Urinary bladder (tissue), 4 donors: ENCODE measurements around the gene ADGRE1. TPM values are rescaled to one million over a fixed set of nuclear protein-coding genes. Genes with fewer than 3 reads are reported as not detected.

Experiments used
- DNase-seq: peaks from one replicate; pipeline ENCODE4 v3.0.0-alpha.2; 2015; ENCODE audit errors: extremely low spot score
- H3K27ac ChIP-seq: one replicate; pipeline ENCODE4 v1.5.1; 2013; ENCODE audit warnings: low read depth, mild to moderate bottlenecking, moderate library complexity
- H3K36me3 ChIP-seq: one replicate; pipeline ENCODE4 v1.6.1; 2013; ENCODE audit warnings: mild to moderate bottlenecking, moderate library complexity; ENCODE audit not compliant: insufficient read depth
- H3K4me1 ChIP-seq: one replicate; pipeline ENCODE4 v1.6.1; 2013; ENCODE audit warnings: mild to moderate bottlenecking, moderate library complexity; ENCODE audit not compliant: insufficient read depth
- H3K4me3 ChIP-seq: one replicate; pipeline ENCODE4 v1.5.1; 2013; ENCODE audit warnings: low read depth, low read length
- WGBS: extraction: QIAGEN DNeasy Blood & Tissue Kit; methylation state at CpG from one replicate; pipeline ENCODE4 v1.1.7; 2013; 5-methylcytosine and 5-hydroxymethylcytosine counted together
- polyA plus RNA-seq: library from polyadenylated mRNA; stranded (reverse); fragments of 200-250 nt; gene quantifications from one replicate; pipeline ENCODE4 v1.2.3, GENCODE V29; 2013
- total RNA-seq: library from RNA; depleted of rRNA; stranded (reverse); fragments of >200 nt; gene quantifications from one replicate; pipeline ENCODE4 v1.2.3, GENCODE V29; 2014
- donor health status: healthy with polysubstance abuse.
- donor health status: healthy.

The ADGRE1 gene
- total and polyA plus RNA-seq, 2 donors, result 0.10 to 0.53 TPM

DNA sequence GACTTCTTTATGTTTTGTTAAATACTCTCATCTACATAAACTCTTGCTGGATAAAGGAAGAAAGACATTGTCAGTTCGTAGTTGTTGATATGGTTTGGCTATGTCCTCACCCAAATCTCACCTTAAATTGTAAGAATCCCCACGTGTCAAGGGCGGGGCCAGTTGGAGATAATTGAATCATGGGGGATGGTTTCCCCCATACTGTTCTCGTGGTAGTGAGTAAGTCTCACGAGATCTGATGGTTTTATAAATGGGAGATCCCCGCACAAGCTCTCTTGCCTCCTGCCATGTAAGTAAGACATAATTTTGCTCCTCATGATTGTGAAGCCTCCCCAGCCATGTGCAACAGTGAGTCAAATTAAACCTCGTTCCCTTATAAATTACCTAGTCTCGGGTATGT, 3.6 kb downstream of the ADGRE1 start:
- WGBS, result 65% methylated on average over 8 of the region's 8 CpGs
- DNase-seq, result no peak
- Histone ChIP-seq H3K4me1 (no peaks in the 10 kb centered on the region), H3K36me3 (no peaks in the 10 kb centered on the region), H3K27ac (no peak overlapping the region), H3K4me3 (no peak overlapping the region)

DNA sequence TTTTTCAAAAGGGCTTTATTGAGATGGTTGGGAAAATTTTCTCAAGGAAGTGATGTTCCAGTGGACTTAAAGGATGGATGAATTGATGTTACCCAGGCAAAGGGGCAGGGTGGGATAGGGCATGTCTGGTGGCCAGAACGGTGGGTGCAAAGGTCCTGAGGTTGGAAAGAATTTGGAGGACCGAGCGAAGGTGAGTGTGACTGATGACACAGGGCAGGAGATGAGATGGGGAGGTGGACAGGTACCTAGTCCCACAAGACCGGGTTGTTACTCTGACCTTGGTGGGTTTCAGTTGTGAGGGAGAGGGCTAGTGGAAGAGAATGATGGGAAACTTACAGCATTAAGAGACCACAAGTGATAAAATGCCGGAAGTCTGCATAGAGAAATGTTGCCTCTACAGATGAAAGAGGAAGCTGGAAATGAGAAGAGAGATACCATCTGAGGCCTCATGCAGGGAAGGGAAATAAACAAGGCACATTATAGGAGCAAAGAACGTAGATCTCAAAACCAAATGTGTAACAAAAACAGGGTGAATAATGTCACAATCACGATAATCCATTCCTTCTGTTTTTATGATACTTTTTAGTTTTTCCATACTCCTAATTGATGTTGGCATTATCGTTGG, 4.5 kb downstream of the ADGRE1 start:
- Histone ChIP-seq H3K36me3 (no peaks in the 10 kb centered on the region), H3K4me3 (no peak overlapping the region), H3K27ac (no peak overlapping the region), H3K4me1 (no peaks in the 10 kb centered on the region)
- DNase-seq, result no peak
- WGBS, result 73% methylated on average over 8 of the region's 8 CpGs

DNA sequence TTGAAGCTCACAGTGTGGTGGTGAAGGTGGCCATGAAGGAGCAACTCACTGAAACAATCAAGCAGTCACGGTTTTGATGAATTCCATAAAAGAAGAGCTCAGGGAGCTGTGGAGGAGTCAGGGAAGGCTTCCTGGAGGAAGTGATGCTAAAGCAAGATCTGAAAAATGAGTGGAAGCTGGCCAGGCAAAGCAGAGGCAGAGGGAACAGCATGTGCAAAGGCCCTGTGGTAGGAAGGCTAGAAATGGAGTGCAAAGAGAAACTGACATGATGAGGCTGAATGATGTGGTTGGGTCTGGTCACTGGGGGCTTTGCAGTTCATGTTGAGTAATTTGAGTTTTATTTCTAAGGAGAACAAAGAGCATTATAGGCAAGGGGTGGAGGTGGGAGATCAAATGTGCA, 6.9 kb downstream of the ADGRE1 start:
- no peak overlapping the region for H3K27ac ChIP-seq
- no peaks in the 10 kb centered on the region for H3K36me3 ChIP-seq
- WGBS, result 81% methylated on average over 1 of the region's 1 CpG
- H3K4me1 ChIP-seq, result no peaks in the 10 kb centered on the region
- no peak for DNase-seq
- H3K4me3 ChIP-seq, result no peak overlapping the region

DNA sequence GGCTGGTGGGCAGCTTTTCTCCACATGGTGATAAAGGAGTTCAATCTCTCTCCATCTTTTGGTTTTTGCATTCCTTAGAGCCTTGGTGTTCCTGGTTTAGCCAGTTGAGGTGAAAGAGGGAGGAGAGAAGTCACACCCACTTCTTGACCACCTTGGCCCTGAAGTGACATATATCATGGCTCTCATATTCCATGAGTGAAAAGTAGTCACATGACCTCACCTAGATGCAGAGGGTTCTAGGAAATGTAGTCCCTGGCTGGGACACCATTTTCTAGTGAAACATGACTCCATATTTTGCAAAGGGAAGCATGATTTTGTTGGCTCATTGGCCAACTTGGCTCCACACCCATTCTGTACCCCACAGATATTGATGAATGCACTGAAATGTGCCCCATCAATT, 16.1 kb downstream of the ADGRE1 start:
- no peak overlapping the region for H3K27ac ChIP-seq
- H3K4me3 ChIP-seq, result no peak overlapping the region
- no peaks in the 10 kb centered on the region for H3K4me1 ChIP-seq
- no peak for DNase-seq
- no peaks in the 10 kb centered on the region for H3K36me3 ChIP-seq

DNA sequence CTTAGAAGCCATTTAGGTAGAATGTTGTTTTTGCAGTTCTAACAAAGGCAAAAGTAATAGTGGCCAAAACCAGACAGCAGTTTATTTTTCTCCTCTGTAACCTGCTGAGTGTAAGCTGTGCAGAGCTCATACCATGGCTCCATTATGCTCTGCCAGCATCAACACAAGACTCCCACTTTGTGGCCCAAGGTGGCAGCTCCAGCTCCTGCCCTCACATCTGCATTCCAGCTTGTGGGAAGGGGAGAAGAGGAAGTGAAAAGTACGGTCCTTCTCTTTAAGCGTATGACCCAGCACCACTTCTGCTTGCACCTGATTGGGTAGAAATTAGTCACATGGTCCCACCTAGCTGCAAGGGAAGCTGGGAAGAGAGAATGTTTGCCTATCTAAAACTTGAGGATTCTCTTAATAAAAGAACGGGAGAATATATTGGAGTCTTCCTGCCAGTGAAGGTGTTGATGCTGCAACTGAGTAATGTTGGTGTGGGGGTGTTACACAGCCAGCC, 19.2 kb downstream of the ADGRE1 start:
- Histone ChIP-seq H3K4me1 (no peaks in the 10 kb centered on the region), H3K27ac (no peak overlapping the region), H3K36me3 (no peaks in the 10 kb centered on the region), H3K4me3 (no peak overlapping the region)
- 17% methylated on average over 3 of the region's 3 CpGs for WGBS
- no peak for DNase-seq

DNA sequence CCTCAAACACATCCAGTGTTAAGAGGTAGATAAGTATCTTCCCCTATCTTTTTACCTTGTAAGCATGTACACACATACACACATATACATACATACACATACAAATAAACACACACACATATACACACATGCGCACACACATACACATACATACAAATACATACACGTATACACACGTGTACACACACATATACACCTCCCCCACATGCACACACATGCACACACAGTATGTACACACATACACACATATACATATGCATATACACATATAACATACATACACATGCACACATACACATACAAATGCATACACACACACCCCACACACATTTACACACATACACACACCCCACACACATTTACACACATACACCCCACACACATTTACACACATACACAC, 24.1 kb downstream of the ADGRE1 start:
- H3K27ac ChIP-seq, result no peak overlapping the region
- H3K4me1 ChIP-seq, result no peaks in the 10 kb centered on the region
- H3K4me3 ChIP-seq, result no peak overlapping the region
- H3K36me3 ChIP-seq, result no peaks in the 10 kb centered on the region
- WGBS, result 41% methylated on average over 3 of the region's 3 CpGs
- DNase-seq, result no peak

DNA sequence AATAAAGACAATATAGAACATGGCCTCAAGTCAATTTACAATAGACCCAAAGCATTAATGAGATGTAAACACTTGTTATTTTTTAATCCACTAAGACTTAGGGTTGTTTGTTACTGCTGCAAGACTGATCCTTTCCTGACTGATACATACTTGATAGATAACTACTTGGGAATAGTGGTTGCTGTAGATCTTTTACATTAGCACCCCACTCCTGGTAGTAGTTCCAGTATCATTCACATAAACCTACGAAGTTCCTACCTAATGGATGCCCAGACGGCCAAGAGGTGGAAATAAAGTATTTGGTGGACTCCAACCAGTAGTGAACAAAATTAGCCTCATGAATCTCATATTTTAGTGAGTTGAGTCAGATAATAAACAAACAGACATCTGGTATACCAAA, 26.9 kb downstream of the ADGRE1 start:
- Histone ChIP-seq H3K4me3 (no peak overlapping the region), H3K36me3 (no peaks in the 10 kb centered on the region), H3K4me1 (no peaks in the 10 kb centered on the region), H3K27ac (no peak overlapping the region)
- WGBS, result 40% methylated on average over 2 of the region's 2 CpGs
- DNase-seq, result no peak

DNA sequence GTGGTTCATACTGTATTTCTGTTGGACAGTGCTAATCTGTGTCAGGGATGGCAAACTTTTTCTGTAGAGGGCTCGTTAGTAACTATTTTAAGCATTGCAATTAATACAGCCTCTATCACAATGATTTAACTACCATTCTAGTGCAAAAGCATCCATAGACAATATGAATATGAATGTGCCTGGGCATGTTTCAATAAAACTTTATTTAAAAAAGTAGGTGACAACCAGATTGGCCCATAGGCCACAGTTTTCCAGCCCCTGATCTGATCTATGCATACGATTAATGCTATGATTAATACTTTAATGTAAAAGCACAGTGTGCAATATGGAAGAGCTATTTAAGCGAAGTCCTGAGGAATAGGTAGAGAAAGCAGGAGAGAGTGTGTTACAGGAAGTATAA, 29.6 kb downstream of the ADGRE1 start:
- H3K27ac ChIP-seq, result no peak overlapping the region
- DNase-seq, result no peak
- WGBS, result 71% methylated on average over 3 of the region's 3 CpGs
- no peak overlapping the region for H3K4me3 ChIP-seq
- no peaks in the 10 kb centered on the region for H3K4me1 ChIP-seq
- H3K36me3 ChIP-seq, result no peaks in the 10 kb centered on the region

DNA sequence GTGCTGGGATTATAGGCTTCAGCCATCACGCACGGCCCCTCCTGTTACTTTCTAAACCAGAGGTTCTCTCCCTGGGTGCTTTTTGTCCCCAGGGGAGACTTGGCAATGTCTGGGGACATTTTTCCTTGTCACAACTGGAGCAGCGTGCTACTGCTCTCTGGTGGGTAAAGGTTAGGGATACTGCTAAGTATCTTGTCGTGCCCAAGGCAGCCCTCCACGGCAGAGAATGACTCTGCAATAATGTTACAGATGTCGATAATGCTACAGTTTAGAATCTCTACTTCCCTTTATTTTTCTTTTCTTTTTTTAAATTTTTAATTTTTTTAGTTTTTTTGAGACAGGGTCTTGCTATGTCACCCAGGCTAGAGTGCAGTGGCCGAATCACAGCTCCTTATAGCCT, 38.0 kb downstream of the ADGRE1 start:
- H3K27ac ChIP-seq, result no peak overlapping the region
- H3K36me3 ChIP-seq, result no peaks in the 10 kb centered on the region
- 82% methylated on average over 7 of the region's 7 CpGs for WGBS
- DNase-seq, result no peak
- no peak overlapping the region for H3K4me3 ChIP-seq
- H3K4me1 ChIP-seq, result no peaks in the 10 kb centered on the region

DNA sequence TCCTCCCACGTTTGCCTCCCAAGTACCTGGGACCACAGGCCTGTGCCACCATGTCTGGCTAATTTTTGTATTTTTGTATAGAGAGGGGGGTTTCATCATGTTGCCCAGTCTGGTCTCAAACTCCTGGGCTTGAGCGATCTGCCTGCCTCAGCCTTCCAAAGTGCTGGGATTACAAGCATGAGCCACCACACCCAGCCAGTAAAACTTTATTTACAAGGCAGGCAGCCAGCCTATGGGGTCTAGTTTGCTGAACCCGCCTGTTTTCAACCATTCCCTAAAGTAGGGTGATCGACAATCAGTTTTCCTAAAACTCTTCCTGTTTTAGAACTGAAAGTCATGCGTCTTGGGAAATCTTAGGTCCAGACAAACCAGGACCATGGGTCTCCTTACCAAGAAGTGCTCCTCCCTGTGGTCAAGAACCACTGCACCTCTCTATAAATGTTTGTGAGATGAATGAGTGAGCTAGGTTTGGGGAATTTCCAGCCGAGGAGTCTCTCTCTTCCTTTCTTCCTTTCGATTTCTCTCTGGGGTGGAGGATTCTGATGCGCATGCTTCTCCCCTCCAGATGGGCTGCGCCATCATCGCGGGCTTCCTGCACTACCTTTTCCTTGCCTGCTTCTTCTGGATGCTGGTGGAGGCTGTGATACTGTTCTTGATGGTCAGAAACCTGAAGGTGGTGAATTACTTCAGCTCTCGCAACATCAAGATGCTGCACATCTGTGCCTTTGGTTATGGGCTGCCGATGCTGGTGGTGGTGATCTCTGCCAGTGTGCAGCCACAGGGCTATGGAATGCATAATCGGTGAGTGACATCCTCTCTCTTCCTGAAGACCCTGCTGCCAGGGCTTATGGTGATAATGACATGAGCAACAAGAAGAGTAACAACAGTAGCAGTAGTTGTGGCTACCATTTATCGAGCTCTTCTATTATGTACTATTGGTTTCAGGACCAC, 38.7 kb downstream of the ADGRE1 start:
- H3K36me3 ChIP-seq, result no peaks in the 10 kb centered on the region
- 69% methylated on average over 15 of the region's 15 CpGs for WGBS
- no peak overlapping the region for H3K4me3 ChIP-seq
- no peaks in the 10 kb centered on the region for H3K4me1 ChIP-seq
- no peak for DNase-seq
- H3K27ac ChIP-seq, result no peak overlapping the region

DNA sequence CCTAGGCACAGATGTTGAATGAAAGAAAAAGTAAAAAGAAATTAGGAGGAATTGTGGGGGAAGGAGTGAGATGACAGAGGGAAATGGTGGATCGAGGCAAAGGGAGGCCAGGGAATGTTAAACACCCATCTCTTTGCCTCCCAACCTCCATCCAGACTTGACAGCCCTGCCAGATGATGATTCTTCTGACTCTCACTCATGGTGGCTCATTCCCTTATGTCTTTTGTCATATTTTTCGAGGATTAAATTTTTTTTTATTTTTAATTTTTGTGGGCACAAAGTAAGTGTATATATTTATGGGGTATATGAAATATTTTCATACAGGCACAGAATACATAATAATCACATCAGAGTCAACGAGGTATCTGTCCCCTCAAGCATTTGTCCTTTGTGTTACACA, 42.8 kb downstream of the ADGRE1 start:
- no peaks in the 10 kb centered on the region for H3K36me3 ChIP-seq
- 63% methylated on average over 3 of the region's 3 CpGs for WGBS
- H3K4me1 ChIP-seq, result no peaks in the 10 kb centered on the region
- no peak for DNase-seq
- no peak overlapping the region for H3K4me3 ChIP-seq
- no peak overlapping the region for H3K27ac ChIP-seq

DNA sequence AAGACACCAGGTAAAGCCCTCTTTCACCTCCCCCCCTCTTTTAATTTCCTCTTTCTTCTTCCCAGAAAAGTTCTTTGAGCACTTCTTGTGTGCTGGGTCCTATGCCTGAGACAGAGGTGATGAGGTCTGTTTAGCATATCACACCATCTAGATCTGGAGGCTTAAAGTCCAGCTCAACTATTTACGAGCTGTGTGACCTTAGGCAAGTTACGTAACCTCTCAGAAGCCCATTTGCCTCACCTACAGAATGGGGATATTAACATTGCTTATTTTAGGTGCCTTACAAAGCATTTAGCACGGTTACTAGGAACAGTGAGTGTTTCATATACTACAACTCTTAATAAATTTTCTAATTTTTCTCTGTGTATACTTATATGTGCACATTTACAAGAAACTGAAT, 47.7 kb downstream of the ADGRE1 start:
- Histone ChIP-seq H3K4me3 (no peak overlapping the region), H3K27ac (no peak overlapping the region), H3K4me1 (no peaks in the 10 kb centered on the region), H3K36me3 (no peaks in the 10 kb centered on the region)
- DNase-seq, result no peak
- 56% methylated on average over 3 of the region's 3 CpGs for WGBS

DNA sequence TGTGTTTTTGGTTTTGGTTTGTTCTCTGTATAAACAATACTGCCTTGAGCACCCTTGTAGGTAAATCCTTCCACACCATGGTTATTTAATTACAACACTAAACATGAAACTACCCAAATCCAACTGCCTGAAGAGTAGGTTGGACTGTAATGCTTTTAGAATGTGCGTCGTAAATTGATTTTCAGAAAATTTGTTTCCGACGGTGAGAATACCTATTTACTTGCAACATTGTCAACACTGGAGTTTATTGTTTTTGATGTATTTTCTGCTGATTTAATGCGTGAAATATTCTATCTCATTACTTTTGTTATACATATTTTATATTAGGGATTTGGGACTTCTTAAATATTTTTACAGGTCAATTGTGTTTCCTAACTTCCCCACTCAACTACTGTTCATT, 48.2 kb downstream of the ADGRE1 start:
- 70% methylated on average over 5 of the region's 5 CpGs for WGBS
- Histone ChIP-seq H3K36me3 (no peaks in the 10 kb centered on the region), H3K4me1 (no peaks in the 10 kb centered on the region), H3K4me3 (no peak overlapping the region), H3K27ac (no peak overlapping the region)
- no peak for DNase-seq

DNA sequence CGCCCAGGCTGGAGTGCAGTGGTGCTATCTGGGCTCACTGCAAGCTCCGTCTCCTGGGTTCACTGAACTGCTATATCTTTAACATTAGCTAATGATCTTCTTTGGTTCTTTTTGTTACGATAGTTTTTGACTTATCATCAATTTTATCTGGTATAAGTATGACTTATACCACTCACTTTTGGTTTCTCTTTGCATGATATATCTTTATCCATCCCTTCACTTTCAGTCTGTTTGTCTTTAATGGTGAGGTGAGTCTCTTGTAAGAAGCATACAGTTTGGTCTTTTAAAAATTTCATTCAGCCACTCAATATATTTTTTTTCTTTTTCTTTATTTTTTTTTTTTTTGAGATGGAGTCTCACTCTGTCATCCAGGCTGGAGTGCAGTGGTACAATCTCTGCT, 58.4 kb downstream of the ADGRE1 start:
- Histone ChIP-seq H3K4me3 (no peak overlapping the region), H3K36me3 (no peaks in the 10 kb centered on the region), H3K27ac (no peak overlapping the region), H3K4me1 (no peaks in the 10 kb centered on the region)
- 54% methylated on average over 3 of the region's 3 CpGs for WGBS
- DNase-seq, result no peak
